ENCODE measurements around the gene POLR2A.

DNA sequence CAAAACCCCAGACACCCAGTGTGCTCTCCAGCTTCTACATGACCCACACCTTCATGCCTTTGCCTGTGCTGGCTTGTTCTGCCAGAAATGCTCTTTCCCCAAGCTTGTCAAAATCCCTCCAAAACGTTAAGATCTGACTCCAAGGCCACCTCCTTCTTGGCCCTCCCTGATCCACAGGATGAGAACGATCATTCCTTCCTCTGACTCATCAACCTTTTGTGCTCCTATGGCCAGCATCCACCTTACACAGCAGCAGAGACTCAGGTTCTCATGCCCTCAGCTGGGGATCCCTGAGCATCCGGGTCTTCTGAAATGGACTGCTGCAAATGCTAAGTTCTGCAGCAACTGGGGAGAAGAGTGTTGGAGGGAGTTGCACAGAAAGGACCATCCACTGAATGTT, 7.7 kb upstream of the POLR2A start:
- TF ChIP-seq, protein P1, sequence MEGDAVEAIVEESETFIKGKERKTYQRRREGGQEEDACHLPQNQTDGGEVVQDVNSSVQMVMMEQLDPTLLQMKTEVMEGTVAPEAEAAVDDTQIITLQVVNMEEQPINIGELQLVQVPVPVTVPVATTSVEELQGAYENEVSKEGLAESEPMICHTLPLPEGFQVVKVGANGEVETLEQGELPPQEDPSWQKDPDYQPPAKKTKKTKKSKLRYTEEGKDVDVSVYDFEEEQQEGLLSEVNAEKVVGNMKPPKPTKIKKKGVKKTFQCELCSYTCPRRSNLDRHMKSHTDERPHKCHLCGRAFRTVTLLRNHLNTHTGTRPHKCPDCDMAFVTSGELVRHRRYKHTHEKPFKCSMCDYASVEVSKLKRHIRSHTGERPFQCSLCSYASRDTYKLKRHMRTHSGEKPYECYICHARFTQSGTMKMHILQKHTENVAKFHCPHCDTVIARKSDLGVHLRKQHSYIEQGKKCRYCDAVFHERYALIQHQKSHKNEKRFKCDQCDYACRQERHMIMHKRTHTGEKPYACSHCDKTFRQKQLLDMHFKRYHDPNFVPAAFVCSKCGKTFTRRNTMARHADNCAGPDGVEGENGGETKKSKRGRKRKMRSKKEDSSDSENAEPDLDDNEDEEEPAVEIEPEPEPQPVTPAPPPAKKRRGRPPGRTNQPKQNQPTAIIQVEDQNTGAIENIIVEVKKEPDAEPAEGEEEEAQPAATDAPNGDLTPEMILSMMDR (conservative IDR thresholded peaks at IDR 0.05; ENCODE audit: low read depth, low read length) = no peak
- TF ChIP-seq EZH2phosphoT487 (IDR thresholded peaks at IDR 0.05; ENCODE audit: borderline replicate concordance, low read length) = no peak
